T-helper 17 cell (primary cell): Measurements from ENCODE around the gene IGSF9B. TPM values are rescaled to one million over a fixed set of nuclear protein-coding genes. Genes with fewer than 3 reads are reported as not detected.

ENCODE experiments used
- ATAC-seq: fragments of 150-1000 bp; cut with Tn5 transposase; 2 replicates; pipeline ENCODE4 v1.10.0; 2021; ENCODE audit warnings: mild to moderate bottlenecking, moderate library complexity
- DNase-seq, 3 donors: peaks; one replicate each; pipeline versions ENCODE4 v3.0.0 to v3.0.0-alpha.2; 2020 to 2021
- H3K9me3 ChIP-seq: one replicate; pipeline ENCODE4 v1.7.0; 2013; ENCODE audit warnings: low read length, mild to moderate bottlenecking; ENCODE audit not compliant: control insufficient read depth, poor library complexity, severe bottlenecking
- H3K27ac Mint-ChIP-seq: one replicate; pipeline ENCODE4 v1.8.0; 2022; ENCODE audit warnings: mild to moderate bottlenecking, moderate library complexity, mixed read lengths
- H3K27me3 Mint-ChIP-seq: one replicate; pipeline ENCODE4 v1.8.0; 2022; ENCODE audit warnings: mixed read lengths
- H3K36me3 Mint-ChIP-seq: one replicate; pipeline ENCODE4 v1.8.0; 2022; ENCODE audit warnings: low read depth, mixed read lengths
- H3K4me1 Mint-ChIP-seq: one replicate; pipeline ENCODE4 v1.8.0; 2022; ENCODE audit warnings: mild to moderate bottlenecking, mixed read lengths
- H3K4me3 Mint-ChIP-seq: one replicate; pipeline ENCODE4 v1.8.0; 2022; ENCODE audit warnings: mild to moderate bottlenecking, moderate library complexity, mixed read lengths
- total RNA-seq, 4 donors: library from RNA in 2 of 4; stranded (reverse) in 2 of 4; gene quantifications; one replicate each; pipeline ENCODE4 v1.2.3 and lab custom pipeline; 2022 to 2026

IGSF9B gene
- total RNA-seq, 2 donors from 2014 or later, result 43.8 to 52.9 TPM

GRCh38 chr11:133946051-133946450 is 10.7 kb downstream of the IGSF9B start:
- peak overlapping the region; percentile 97 for H3K4me3 Mint-ChIP-seq
- H3K4me1 Mint-ChIP-seq, result peaks cover 63% of the 10 kb centered on the region
- H3K27me3 Mint-ChIP-seq, result no peaks in the 10 kb centered on the region
- H3K9me3 ChIP-seq, result no peaks in the 10 kb centered on the region
- peaks cover 2% of the 10 kb centered on the region for H3K36me3 Mint-ChIP-seq
- peak overlapping the region; percentile 96 for H3K27ac Mint-ChIP-seq
- DNase-seq (no peak), ATAC-seq (no peak)

GRCh38 chr11:133945087-133945974 is 11.4 kb downstream of the IGSF9B start:
- peaks cover 2% of the 10 kb centered on the region for H3K36me3 Mint-ChIP-seq
- peak overlapping the region; percentile 97 for H3K4me3 Mint-ChIP-seq

GRCh38 chr11:133943950-133944698 is 12.6 kb downstream of the IGSF9B start:
- no peaks in the 10 kb centered on the region for H3K9me3 ChIP-seq
- H3K4me3 Mint-ChIP-seq, result peak overlapping the region; percentile 97
- DNase-seq (no peak), ATAC-seq (no peak)
- H3K27me3 Mint-ChIP-seq, result no peaks in the 10 kb centered on the region
- H3K4me1 Mint-ChIP-seq, result peaks cover 62% of the 10 kb centered on the region
- peaks cover 3% of the 10 kb centered on the region for H3K36me3 Mint-ChIP-seq
- peak overlapping the region; percentile 96 for H3K27ac Mint-ChIP-seq

More at GRCh38 chr11:133945087-133945974, 11.4 kb downstream of the IGSF9B start:
- no peaks in the 10 kb centered on the region for H3K9me3 ChIP-seq
- DNase-seq, result peak; percentile 57 to 73 (median 61)
- Mint-ChIP-seq H3K27me3 (no peaks in the 10 kb centered on the region), H3K27ac (peak overlapping the region; percentile 96), H3K4me1 (peaks cover 63% of the 10 kb centered on the region)
- ATAC-seq, result peak; percentile 76

GRCh38 chr11:133942577-133942976 is 14.2 kb downstream of the IGSF9B start:
- Mint-ChIP-seq H3K4me3 (no peak overlapping the region), H3K27ac (peak overlapping the region; percentile 96), H3K4me1 (peaks cover 51% of the 10 kb centered on the region), H3K27me3 (no peaks in the 10 kb centered on the region), H3K36me3 (peaks cover 5% of the 10 kb centered on the region)
- no peak for DNase-seq
- H3K9me3 ChIP-seq, result no peaks in the 10 kb centered on the region
- ATAC-seq, result no peak

- H3K27ac Mint-ChIP-seq, result no peak overlapping the region
- H3K4me1 Mint-ChIP-seq, result peaks cover 42% of the 10 kb centered on the region
- no peaks in the 10 kb centered on the region for H3K27me3 Mint-ChIP-seq
- no peak for ATAC-seq
- peaks cover 4% of the 10 kb centered on the region for H3K36me3 Mint-ChIP-seq
- no peak overlapping the region for H3K4me3 Mint-ChIP-seq
- DNase-seq, result no peak
- no peaks in the 10 kb centered on the region for H3K9me3 ChIP-seq
Observed at GRCh38 chr11:133941546-133941945, 15.2 kb downstream of the IGSF9B start.

- H3K4me1 Mint-ChIP-seq, result peaks cover 31% of the 10 kb centered on the region
- no peaks in the 10 kb centered on the region for H3K27me3 Mint-ChIP-seq
- no peaks in the 10 kb centered on the region for H3K9me3 ChIP-seq
- peaks cover 4% of the 10 kb centered on the region for H3K36me3 Mint-ChIP-seq
- no peak overlapping the region for H3K27ac Mint-ChIP-seq
- no peak overlapping the region for H3K4me3 Mint-ChIP-seq
- ATAC-seq (no peak), DNase-seq (no peak)
Observed at GRCh38 chr11:133940034-133940433, 16.7 kb downstream of the IGSF9B start.

- H3K9me3 ChIP-seq, result no peaks in the 10 kb centered on the region
- ATAC-seq (no peak), DNase-seq (no peak)
- H3K36me3 Mint-ChIP-seq, result peaks cover 4% of the 10 kb centered on the region
- no peak overlapping the region for H3K4me3 Mint-ChIP-seq
- no peaks in the 10 kb centered on the region for H3K27me3 Mint-ChIP-seq
- peaks cover 26% of the 10 kb centered on the region for H3K4me1 Mint-ChIP-seq
- H3K27ac Mint-ChIP-seq, result no peak overlapping the region
Observed at GRCh38 chr11:133939558-133939957, 17.2 kb downstream of the IGSF9B start.

- peak overlapping the region; percentile 59 for H3K27ac Mint-ChIP-seq
- peaks cover 22% of the 10 kb centered on the region for H3K4me1 Mint-ChIP-seq
- ATAC-seq, result no peak
Observed at GRCh38 chr11:133938166-133938565, 18.6 kb downstream of the IGSF9B start.

GRCh38 chr11:133937468-133937867 is 19.3 kb downstream of the IGSF9B start:
- no peak for ATAC-seq
- no peaks in the 10 kb centered on the region for H3K9me3 ChIP-seq
- DNase-seq, result no peak
- H3K4me3 Mint-ChIP-seq, result no peak overlapping the region
- H3K27me3 Mint-ChIP-seq, result no peaks in the 10 kb centered on the region
- H3K27ac Mint-ChIP-seq, result no peak overlapping the region
- peaks cover 23% of the 10 kb centered on the region for H3K4me1 Mint-ChIP-seq
- H3K36me3 Mint-ChIP-seq, result peaks cover 4% of the 10 kb centered on the region

More at GRCh38 chr11:133938166-133938565, 18.6 kb downstream of the IGSF9B start:
- H3K27me3 Mint-ChIP-seq, result no peaks in the 10 kb centered on the region
- H3K36me3 Mint-ChIP-seq, result peaks cover 4% of the 10 kb centered on the region
- no peak overlapping the region for H3K4me3 Mint-ChIP-seq
- DNase-seq, result no peak
- no peaks in the 10 kb centered on the region for H3K9me3 ChIP-seq

- H3K36me3 Mint-ChIP-seq, result peaks cover 6% of the 10 kb centered on the region
- DNase-seq (no peak), ATAC-seq (no peak)
- peaks cover 23% of the 10 kb centered on the region for H3K4me1 Mint-ChIP-seq
- H3K4me3 Mint-ChIP-seq, result no peak overlapping the region
- no peaks in the 10 kb centered on the region for H3K27me3 Mint-ChIP-seq
- no peaks in the 10 kb centered on the region for H3K9me3 ChIP-seq
- H3K27ac Mint-ChIP-seq, result no peak overlapping the region
Observed at GRCh38 chr11:133937015-133937414, 19.8 kb downstream of the IGSF9B start.

- no peak overlapping the region for H3K27ac Mint-ChIP-seq
- H3K27me3 Mint-ChIP-seq, result no peaks in the 10 kb centered on the region
- H3K36me3 Mint-ChIP-seq, result peaks cover 7% of the 10 kb centered on the region
- H3K4me3 Mint-ChIP-seq, result no peak overlapping the region
- DNase-seq (no peak), ATAC-seq (no peak)
- no peaks in the 10 kb centered on the region for H3K9me3 ChIP-seq
- peaks cover 22% of the 10 kb centered on the region for H3K4me1 Mint-ChIP-seq
Observed at GRCh38 chr11:133936592-133936991, 20.2 kb downstream of the IGSF9B start.

GRCh38 chr11:133936136-133936535 is 20.6 kb downstream of the IGSF9B start:
- H3K27me3 Mint-ChIP-seq, result no peaks in the 10 kb centered on the region
- peaks cover 7% of the 10 kb centered on the region for H3K36me3 Mint-ChIP-seq
- no peak overlapping the region for H3K4me3 Mint-ChIP-seq
- H3K27ac Mint-ChIP-seq, result no peak overlapping the region
- H3K9me3 ChIP-seq, result no peaks in the 10 kb centered on the region
- H3K4me1 Mint-ChIP-seq, result peaks cover 22% of the 10 kb centered on the region
- ATAC-seq, result no peak
- DNase-seq, result no peak

- H3K9me3 ChIP-seq, result no peaks in the 10 kb centered on the region
- H3K27me3 Mint-ChIP-seq, result no peaks in the 10 kb centered on the region
- no peak overlapping the region for H3K27ac Mint-ChIP-seq
- H3K36me3 Mint-ChIP-seq, result peaks cover 7% of the 10 kb centered on the region
- DNase-seq (no peak), ATAC-seq (no peak)
- peaks cover 22% of the 10 kb centered on the region for H3K4me1 Mint-ChIP-seq
- H3K4me3 Mint-ChIP-seq, result no peak overlapping the region
Observed at GRCh38 chr11:133935551-133935910, 21.2 kb downstream of the IGSF9B start.
